Measurements from ENCODE around the gene PPP1R2C.

Gene PPP1R2C

DNA sequence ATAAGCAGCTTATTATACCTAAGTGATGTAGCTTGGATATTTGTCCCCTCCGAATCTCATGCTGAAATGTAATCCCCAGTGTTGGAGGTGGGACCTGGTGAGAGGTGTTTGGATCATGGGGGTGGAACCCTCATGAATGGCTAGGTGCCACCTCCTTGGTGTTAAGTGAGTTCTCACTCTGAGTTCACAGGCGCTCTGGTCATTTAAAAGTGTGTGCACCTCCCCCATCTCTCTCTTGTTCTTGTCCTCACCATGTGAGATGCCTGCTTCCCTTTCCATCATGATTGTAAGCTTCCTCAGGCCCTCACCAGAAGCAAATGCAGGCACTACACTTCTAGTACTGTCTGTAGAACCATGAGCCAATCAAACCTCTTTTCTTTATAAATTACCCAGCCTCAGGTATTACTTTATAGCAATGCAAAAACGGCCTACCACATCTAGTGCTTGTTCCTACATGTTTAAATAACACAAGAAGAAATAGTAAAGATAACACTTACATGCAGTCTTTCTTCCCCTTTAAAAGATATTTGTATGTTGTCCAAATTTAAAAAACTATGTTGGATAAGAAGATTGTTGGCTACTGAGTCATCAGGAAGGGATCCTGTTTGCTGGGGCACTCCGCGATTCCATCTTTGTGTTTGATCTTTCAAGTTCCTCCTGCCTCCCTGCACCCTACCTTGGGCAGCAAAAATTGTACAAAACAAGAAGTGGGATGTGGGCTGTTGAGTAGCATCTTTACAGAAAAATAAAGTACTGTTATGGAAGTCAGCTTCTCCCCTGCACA lies 29.7 kb downstream of the PPP1R2C start:
- DNase-seq: no peak

DNA sequence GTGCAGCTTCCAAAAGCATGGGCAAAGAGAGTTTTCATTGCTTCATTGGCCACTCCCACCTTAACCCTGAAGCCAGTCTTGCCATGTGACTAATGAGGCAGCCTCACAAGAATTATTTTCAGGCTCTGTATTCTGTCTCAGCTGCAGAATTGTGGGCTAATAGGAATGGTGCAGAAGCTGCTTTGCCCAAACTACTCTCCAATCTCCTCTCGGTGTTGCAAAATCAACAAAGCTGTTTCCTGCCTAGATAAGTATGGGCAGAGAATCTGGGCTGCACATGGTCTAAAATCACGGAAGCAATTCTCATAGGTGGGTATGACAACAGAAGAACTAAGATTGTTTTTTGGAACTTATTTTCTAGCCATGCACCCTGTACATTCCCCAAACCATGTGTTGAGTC lies 31.4 kb downstream of the PPP1R2C start:
- DNase-seq: no peak

DNA sequence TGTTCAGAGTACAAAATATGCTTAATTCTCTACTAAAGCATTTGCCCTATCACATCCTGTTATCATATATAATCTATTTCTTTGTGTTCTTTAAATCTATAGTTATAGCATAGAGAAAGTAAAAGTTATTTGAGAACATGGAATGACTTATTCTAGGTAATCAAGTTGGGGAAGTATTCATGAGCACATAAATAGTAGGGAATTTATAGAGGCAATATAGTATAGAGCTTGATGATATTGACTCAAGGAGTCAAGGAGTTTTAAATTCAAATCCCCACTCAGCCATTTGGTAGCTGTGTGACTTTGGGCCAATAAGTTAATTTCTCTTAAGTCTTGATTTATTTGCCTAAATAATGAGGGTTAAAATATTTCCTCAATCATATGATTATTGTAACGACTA lies 37.5 kb downstream of the PPP1R2C start:
- no peak for DNase-seq

DNA sequence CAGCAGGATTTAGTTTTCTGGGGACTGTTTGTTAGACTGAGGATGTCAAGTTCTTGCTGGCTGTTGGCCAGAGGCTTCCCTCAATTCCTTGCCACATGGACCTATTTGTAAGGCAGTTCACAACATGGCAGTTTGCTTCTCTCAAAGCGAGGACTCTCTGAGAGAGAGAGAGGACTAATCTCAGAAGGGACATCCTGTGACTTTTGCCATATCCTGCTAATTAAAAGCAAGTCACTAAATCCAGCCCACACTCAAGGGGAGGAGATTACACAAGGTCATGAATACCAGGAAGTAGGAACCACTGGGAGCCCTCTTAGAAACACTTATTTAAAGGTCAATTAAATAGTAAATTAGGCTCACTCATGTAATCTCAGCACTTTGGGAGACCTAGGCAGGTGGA lies 38.2 kb downstream of the PPP1R2C start:
- no peak for DNase-seq

DNA sequence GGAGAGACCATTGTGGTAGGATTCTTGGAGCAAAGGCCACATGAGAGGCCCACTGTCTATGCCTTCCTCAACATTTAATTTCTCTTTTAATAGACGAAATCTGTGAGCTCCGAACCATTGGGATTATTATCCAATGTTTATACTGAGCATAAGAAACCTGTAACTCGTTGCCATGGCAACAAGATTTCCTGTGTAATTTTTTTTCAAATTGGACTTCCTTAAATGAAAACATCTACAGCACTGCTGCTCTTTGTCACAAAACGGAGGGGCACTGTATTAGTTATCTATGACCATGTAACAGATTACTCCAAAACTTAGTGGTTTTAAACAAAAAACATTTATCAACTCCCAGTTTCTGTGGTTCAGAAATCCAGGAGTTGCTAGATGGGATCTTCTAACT lies 38.7 kb downstream of the PPP1R2C start:
- no peak for DNase-seq

DNA sequence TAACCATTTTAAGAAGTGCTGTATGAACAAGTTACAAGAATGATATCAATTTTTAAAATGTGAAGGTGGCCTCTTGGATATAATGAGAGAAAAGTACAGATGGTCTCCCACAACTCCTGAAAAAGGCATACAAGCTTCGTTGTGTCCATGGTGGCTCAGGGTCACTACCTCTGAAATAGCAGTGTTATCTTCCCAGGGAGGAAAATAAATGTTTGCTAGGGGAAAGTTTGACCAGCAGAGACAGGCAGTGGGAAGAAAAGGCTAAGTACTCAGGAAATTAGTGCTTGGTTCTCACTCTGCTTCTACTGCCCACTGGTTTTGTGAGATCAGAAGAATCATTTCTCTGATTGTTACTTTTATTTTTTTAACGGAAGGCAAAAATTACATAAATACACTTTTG lies 39.4 kb downstream of the PPP1R2C start:
- no peak for DNase-seq

DNA sequence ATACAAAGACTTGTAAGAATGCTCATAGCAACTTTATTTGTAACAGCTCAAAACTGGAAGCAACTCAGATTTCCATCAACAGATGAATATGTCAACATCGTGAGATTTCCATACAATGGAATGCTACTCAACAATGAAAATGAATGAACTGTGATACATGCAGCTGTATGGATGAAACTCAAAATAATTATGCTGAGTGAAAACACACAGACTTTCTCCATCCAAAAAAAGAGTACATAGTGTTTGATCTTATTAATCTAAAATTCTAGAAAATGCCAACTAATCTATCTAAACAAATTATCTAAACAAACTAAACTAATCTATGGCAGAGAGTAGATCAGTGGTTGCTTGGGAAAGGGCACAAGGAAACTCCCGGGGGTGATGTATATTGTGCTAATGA lies 42.7 kb downstream of the PPP1R2C start:
- no peak for DNase-seq

DNA sequence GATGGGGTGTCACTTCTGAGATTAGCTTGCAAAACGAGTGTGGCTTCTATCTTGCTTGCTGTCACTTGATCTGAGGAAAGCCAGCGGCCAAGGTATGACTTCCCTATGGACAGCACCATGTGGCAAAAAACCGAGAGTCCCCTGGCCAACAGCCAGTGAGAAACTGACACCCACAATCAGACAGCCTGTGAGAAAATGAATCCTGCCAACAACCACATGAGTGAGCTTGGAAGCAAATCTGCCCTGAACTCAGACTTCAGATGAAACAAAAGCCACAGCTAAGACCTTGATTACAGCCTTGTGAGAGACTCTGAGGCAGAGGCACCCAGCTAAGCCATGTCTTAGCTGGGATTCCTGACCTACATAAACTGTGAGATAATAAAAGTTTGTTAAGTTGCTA lies 45.5 kb downstream of the PPP1R2C start:
- DNase-seq: no peak

Data from stimulated activated CD4-positive, alpha-beta T cell treated with anti-CD3 and anti-CD28 coated beads, Interleukin-1b, Interleukin-23, amount 100 ng/mL, for 48 hours (primary cell).